GM12801 (cell line): ENCODE measurements around the gene LIPC.

Source experiments
- TF ChIP-seq, protein P1 (sequence below): IDR thresholded peaks from one replicate; pipeline ENCODE4 v1.5.1; 2011; ENCODE audit warnings: control low read depth; ENCODE audit not compliant: insufficient read length; ENCODE audit errors: extremely low read depth

Gene LIPC

DNA sequence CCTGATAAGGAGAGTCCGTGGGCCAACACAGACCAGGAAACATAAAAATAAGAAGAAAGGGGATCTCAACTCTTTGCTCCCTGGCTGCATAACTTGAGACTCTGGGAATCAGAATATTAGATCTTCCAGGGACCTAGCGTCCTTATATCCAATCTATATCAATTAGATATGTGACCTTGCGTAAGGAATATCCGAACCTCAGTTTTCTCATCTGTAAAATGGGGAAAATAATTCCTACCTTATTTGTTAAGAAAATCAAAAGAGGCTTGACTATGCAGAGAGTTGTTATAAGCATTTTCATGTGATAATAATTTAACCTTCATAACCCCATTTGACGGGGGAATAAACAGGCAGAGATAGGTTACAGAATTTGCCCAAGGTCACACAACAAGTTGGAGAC, 7.1 kb upstream of the LIPC start:
- TF ChIP-seq, protein P1, sequence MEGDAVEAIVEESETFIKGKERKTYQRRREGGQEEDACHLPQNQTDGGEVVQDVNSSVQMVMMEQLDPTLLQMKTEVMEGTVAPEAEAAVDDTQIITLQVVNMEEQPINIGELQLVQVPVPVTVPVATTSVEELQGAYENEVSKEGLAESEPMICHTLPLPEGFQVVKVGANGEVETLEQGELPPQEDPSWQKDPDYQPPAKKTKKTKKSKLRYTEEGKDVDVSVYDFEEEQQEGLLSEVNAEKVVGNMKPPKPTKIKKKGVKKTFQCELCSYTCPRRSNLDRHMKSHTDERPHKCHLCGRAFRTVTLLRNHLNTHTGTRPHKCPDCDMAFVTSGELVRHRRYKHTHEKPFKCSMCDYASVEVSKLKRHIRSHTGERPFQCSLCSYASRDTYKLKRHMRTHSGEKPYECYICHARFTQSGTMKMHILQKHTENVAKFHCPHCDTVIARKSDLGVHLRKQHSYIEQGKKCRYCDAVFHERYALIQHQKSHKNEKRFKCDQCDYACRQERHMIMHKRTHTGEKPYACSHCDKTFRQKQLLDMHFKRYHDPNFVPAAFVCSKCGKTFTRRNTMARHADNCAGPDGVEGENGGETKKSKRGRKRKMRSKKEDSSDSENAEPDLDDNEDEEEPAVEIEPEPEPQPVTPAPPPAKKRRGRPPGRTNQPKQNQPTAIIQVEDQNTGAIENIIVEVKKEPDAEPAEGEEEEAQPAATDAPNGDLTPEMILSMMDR, result no peak

DNA sequence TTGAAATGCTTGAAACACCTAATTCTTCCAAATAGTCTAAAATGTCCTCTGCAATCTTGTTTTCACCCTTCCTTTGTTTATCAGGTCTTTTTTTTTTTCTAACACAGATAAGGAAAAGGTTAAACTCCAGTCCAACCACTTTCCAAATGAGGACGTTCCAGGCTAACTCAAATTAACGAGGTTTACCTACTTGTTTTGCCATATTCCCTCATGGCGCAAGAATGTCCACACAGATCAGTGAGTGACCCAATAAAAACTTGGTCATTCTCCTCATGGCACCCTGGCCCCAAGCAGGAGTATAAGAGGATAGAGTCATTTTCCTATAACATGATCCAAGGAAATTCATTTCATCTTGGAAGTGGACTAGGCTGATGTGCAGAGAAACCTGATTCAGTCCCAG, 6.6 kb upstream of the LIPC start:
- TF ChIP-seq, protein P1, result no peak

DNA sequence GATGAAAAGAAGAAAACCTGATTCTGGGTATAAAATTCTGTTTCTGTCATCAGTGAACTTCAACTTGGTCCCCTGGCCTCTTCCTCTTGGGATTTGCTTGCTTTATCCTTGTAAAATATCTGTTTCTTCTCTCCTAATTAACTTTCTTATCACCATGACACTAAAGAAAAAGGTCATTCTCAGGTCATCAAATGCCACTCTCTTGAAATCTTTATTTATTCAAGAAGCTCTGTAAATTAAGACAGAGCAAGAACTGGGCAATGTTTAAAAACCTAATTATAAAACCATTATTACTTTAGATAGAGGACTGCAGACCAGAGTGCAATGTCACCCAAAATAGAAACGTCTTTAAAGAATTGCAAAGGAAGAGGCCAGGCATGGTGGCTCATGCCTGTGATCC, 6.0 kb upstream of the LIPC start:
- TF ChIP-seq, protein P1, result no peak

DNA sequence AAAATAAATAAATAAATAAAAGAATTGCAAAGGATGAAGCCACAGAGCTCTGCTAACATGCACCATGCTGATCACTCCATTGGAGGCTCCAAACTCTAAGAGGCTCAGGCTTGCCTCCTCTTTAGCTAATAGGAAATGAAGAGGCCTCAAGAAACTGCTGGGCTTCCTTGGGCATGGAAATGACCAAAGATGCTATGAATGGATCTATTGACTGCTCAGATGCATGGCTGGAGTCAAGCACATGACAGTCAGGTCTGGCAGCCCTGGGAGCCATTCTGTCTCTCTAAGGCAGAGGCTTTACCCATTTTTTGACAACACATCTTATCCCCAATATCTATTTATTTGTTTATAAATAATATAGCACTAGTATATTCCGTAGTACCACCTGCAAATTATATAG, 5.3 kb upstream of the LIPC start:
- TF ChIP-seq, protein P1, result no peak

DNA sequence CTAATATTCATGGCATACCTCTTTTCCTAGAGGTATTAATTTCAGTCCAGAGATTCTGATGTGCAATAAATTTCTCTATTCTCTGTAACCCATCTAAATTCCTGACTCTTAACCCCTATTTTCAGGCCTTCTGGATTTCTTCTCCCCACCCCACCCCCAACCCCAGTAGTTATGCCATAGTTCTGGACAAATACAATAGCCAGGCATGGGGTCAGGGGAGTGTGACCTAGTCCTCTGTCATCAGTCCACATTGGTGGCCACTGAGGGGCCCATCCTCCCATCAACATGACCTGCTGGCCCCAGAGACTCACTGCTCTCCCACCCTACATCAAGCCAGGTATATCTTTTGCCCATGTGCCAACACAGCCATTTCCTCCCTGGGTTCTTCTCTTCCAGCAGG, 3.8 kb upstream of the LIPC start:
- TF ChIP-seq, protein P1, result no peak

DNA sequence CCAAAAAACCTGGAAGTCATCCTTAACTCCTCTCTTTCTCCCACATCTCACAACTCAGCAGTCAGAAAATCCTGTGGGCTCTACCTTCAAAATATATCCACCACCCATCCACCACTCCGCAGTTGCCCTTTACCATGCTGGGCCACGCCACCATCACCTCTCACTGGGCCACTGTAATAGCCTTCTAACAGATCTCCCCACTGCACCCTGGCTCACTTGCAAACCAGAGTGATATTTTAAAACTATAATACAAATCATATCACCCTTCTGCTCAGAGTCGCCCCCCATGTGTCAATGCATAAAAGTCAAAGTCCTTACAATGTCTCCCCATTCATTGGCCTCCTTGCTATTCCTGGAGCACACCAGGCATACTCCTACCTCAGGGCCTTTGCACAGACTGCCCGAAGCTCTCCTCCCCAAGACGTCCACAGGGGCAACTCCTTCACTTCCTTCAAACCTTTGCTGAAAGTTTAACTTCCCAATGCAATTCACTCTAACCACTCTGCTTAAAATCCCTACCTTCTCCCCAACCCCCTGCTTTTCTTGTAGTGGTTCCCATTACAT, 1.5 kb upstream of the LIPC start:
- TF ChIP-seq, protein P1, result no peak

DNA sequence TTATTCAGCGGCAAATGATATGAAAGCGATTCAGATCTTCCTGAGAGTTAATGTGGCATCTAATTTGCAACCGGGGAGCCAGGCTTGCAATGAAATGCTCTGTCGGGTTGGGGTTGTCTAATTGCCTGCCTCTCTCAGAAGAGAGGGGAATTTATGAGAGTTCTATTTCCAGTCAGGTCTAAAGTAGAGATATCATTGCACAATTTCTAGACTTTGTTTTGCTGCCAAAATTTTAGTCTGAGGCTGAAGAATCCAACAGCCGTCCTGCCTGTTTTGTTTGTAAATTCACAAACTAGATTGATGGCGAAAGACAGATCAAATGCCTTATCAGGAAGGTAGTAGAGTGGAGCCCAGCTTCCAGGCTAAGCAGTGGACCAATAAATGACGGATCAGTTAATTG, 610 bp downstream of the LIPC start:
- TF ChIP-seq, protein P1, result no peak
